Endodermal cell (in vitro differentiated cells): Measurements from ENCODE around the gene NT5DC1. TPM values are rescaled to one million over a fixed set of nuclear protein-coding genes. Genes with fewer than 3 reads are reported as not detected.

Experiments
- DNase-seq: peaks from one replicate; pipeline ENCODE4 v3.0.0-alpha.2; 2017
- H3K27ac ChIP-seq: 2 replicates; pipeline ENCODE4 v1.5.1; 2013; ENCODE audit warnings: mild to moderate bottlenecking, low read depth, low read length, moderate library complexity
- H3K27me3 ChIP-seq: 2 replicates; pipeline ENCODE4 v1.6.1; 2013; ENCODE audit warnings: mild to moderate bottlenecking, low read length, moderate library complexity; ENCODE audit not compliant: insufficient read depth, control insufficient read depth, poor library complexity, severe bottlenecking
- H3K36me3 ChIP-seq: 2 replicates; pipeline ENCODE4 v1.7.0; 2013; ENCODE audit warnings: mild to moderate bottlenecking, low read length, moderate library complexity; ENCODE audit not compliant: control insufficient read depth, insufficient read depth
- H3K4me1 ChIP-seq: one replicate; pipeline ENCODE4 v1.7.0; 2013; ENCODE audit warnings: low read length; ENCODE audit not compliant: control insufficient read depth, insufficient read depth
- H3K4me3 ChIP-seq: 2 replicates; pipeline ENCODE4 v1.5.1; 2013; ENCODE audit warnings: mild to moderate bottlenecking, low read length, moderate library complexity
- H3K9ac ChIP-seq: 2 replicates; pipeline ENCODE4 v1.6.1; 2013; ENCODE audit warnings: mild to moderate bottlenecking, low read length, moderate library complexity; ENCODE audit not compliant: poor library complexity, severe bottlenecking; ENCODE audit errors: extremely low read depth
- H3K9me3 ChIP-seq: 2 replicates; pipeline ENCODE4 v1.6.1; 2013; ENCODE audit warnings: mild to moderate bottlenecking, low read length, moderate library complexity; ENCODE audit not compliant: control insufficient read depth
- H3K27ac Mint-ChIP-seq: 2 replicates; pipeline ENCODE4 v1.8.0; 2020; ENCODE audit warnings: mixed read lengths
- H3K27me3 Mint-ChIP-seq: 2 replicates; pipeline ENCODE4 v1.8.0; 2021; ENCODE audit warnings: mild to moderate bottlenecking, mixed read lengths; ENCODE audit not compliant: insufficient read depth
- H3K36me3 Mint-ChIP-seq: 2 replicates; pipeline ENCODE4 v1.8.0; 2020; ENCODE audit warnings: low read depth, mixed read lengths
- H3K4me1 Mint-ChIP-seq: 2 replicates; pipeline ENCODE4 v1.8.0; 2020; ENCODE audit warnings: mixed read lengths
- H3K4me3 Mint-ChIP-seq: 2 replicates; pipeline ENCODE4 v1.8.0; 2020; ENCODE audit warnings: mild to moderate bottlenecking, moderate library complexity, mixed read lengths
- H3K9me3 Mint-ChIP-seq: 2 replicates; pipeline ENCODE4 v1.8.0; 2020; ENCODE audit warnings: mild to moderate bottlenecking, mixed read lengths
- total RNA-seq, 2 donors: library from RNA; stranded (reverse); fragmentation: NEBNext Ultra II Directional in 1 of 2; extraction: Animal tissue kit (Norgen Biotek cat#: 25700) in 1 of 2; gene quantifications; 2 replicates in 1 of 2; 3 replicates in 1 of 2; pipeline ENCODE4 v1.2.1, GENCODE V29; 2021
- TF ChIP-seq, protein P1 (sequence below): fragments of 200-600 bp; sonication (generic); conservative IDR thresholded peaks from 2 replicates; pipeline ENCODE4 v1.5.0; 2021; ENCODE audit warnings: antibody characterized with exemption, mild to moderate bottlenecking

The NT5DC1 gene
- total RNA-seq, 2 donors from 2014 or later, result 83.0 to 136 TPM

GRCh38 chr6:116298973-116299372 is 198.3 kb downstream of the NT5DC1 start:
- Histone ChIP-seq H3K4me1 (no peaks in the 10 kb centered on the region), H3K27me3 (no peaks in the 10 kb centered on the region), H3K27ac (no peak overlapping the region), H3K4me3 (no peak overlapping the region), H3K36me3 (no peaks in the 10 kb centered on the region), H3K9me3 (peaks cover 15% of the 10 kb centered on the region), H3K9ac (no peak overlapping the region)
- H3K4me3 Mint-ChIP-seq, result no peak overlapping the region
- H3K4me1 Mint-ChIP-seq, result no peaks in the 10 kb centered on the region
- peaks cover 13% of the 10 kb centered on the region for H3K9me3 Mint-ChIP-seq
- no peak overlapping the region for H3K27ac Mint-ChIP-seq
- DNase-seq, result no peak
- no peaks in the 10 kb centered on the region for H3K36me3 Mint-ChIP-seq
- no peaks in the 10 kb centered on the region for H3K27me3 Mint-ChIP-seq
- TF ChIP-seq, protein P1, sequence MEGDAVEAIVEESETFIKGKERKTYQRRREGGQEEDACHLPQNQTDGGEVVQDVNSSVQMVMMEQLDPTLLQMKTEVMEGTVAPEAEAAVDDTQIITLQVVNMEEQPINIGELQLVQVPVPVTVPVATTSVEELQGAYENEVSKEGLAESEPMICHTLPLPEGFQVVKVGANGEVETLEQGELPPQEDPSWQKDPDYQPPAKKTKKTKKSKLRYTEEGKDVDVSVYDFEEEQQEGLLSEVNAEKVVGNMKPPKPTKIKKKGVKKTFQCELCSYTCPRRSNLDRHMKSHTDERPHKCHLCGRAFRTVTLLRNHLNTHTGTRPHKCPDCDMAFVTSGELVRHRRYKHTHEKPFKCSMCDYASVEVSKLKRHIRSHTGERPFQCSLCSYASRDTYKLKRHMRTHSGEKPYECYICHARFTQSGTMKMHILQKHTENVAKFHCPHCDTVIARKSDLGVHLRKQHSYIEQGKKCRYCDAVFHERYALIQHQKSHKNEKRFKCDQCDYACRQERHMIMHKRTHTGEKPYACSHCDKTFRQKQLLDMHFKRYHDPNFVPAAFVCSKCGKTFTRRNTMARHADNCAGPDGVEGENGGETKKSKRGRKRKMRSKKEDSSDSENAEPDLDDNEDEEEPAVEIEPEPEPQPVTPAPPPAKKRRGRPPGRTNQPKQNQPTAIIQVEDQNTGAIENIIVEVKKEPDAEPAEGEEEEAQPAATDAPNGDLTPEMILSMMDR, result no peak

Other genes with a start within 250 kb of the NT5DC1 start
- gene FRK, start 40.0 kb upstream of the NT5DC1 start, total RNA-seq, result 1 to 10 TPM; 1.4 to 2.9 TPM
- not detected for gene COL10A1, start 25.3 kb downstream of the NT5DC1 start, total RNA-seq
- 10 to 100 TPM; 27.1 to 27.2 TPM for gene TSPYL4, start 153.2 kb downstream of the NT5DC1 start, total RNA-seq
- 10 to 100 TPM; 73.4 to 80.6 TPM for gene TSPYL1, start 179.1 kb downstream of the NT5DC1 start, total RNA-seq